ENCODE results near the gene SLC2A13.
"Not testable (repeated sequence)": the region's sequence is repeated elsewhere in the genome, so short reads cannot be mapped to it uniquely, and the experiment has no call there.

SLC2A13 gene

GRCh38 chr12:39813776-39814175, 292.1 kb downstream of the SLC2A13 start:
- no peak for DNase-seq (ENCODE audit: low spot score)

GRCh38 chr12:39812456-39812855, 293.4 kb downstream of the SLC2A13 start:
- DNase-seq (ENCODE audit: low spot score): not testable (repeated sequence)

GRCh38 chr12:39807043-39807442, 298.8 kb downstream of the SLC2A13 start:
- DNase-seq (ENCODE audit: low spot score): peak; percentile 49

GRCh38 chr12:39805651-39806050, 300.2 kb downstream of the SLC2A13 start:
- no peak for DNase-seq (ENCODE audit: low spot score)

GRCh38 chr12:39804898-39805297, 301.0 kb downstream of the SLC2A13 start:
- no peak for DNase-seq (ENCODE audit: low spot score)

- DNase-seq (ENCODE audit: low spot score): no peak
Measured at GRCh38 chr12:39804479-39804878, 301.4 kb downstream of the SLC2A13 start.

- DNase-seq (ENCODE audit: low spot score): no peak
Measured at GRCh38 chr12:39803151-39803550, 302.7 kb downstream of the SLC2A13 start.

- no peak for DNase-seq (ENCODE audit: low spot score)
Measured at GRCh38 chr12:39798977-39799376, 306.9 kb downstream of the SLC2A13 start.

- no peak for DNase-seq (ENCODE audit: low spot score)
Measured at GRCh38 chr12:39798429-39798828, 307.5 kb downstream of the SLC2A13 start.

GRCh38 chr12:39795481-39795880, 310.4 kb downstream of the SLC2A13 start:
- no peak for DNase-seq (ENCODE audit: low spot score)

GRCh38 chr12:39792938-39793337, 312.9 kb downstream of the SLC2A13 start:
- no peak for DNase-seq (ENCODE audit: low spot score)

GRCh38 chr12:39788239-39788638, 317.6 kb downstream of the SLC2A13 start:
- DNase-seq (ENCODE audit: low spot score): no peak

- DNase-seq (ENCODE audit: low spot score): not testable (repeated sequence)
Measured at GRCh38 chr12:39785814-39786213, 320.1 kb downstream of the SLC2A13 start.

GRCh38 chr12:39782026-39782545, 323.8 kb downstream of the SLC2A13 start:
- no peak for DNase-seq (ENCODE audit: low spot score)

- DNase-seq (ENCODE audit: low spot score): no peak
Measured at GRCh38 chr12:39780913-39781446, 324.9 kb downstream of the SLC2A13 start.

- no peak for DNase-seq (ENCODE audit: low spot score)
Measured at GRCh38 chr12:39780411-39780912, 325.4 kb downstream of the SLC2A13 start.

GRCh38 chr12:39779768-39780340, 326.0 kb downstream of the SLC2A13 start:
- no peak for DNase-seq (ENCODE audit: low spot score)

- DNase-seq (ENCODE audit: low spot score): no peak
Measured at GRCh38 chr12:39777465-39777864, 328.4 kb downstream of the SLC2A13 start.

- no peak for DNase-seq (ENCODE audit: low spot score)
Measured at GRCh38 chr12:39773266-39773665, 332.6 kb downstream of the SLC2A13 start.

- DNase-seq (ENCODE audit: low spot score): no peak
Measured at GRCh38 chr12:39772821-39773259, 333.0 kb downstream of the SLC2A13 start.

- DNase-seq (ENCODE audit: low spot score): no peak
Measured at GRCh38 chr12:39771456-39771855, 334.4 kb downstream of the SLC2A13 start.

- DNase-seq (ENCODE audit: low spot score): peak; percentile 45
Measured at GRCh38 chr12:39764944-39765560, 340.8 kb downstream of the SLC2A13 start.

GRCh38 chr12:39763890-39764169, 342.1 kb downstream of the SLC2A13 start:
- DNase-seq (ENCODE audit: low spot score): no peak
